Epithelial cell of proximal tubule (primary cell): Measurements from ENCODE around the gene ACAD11. TPM values are rescaled to one million over a fixed set of nuclear protein-coding genes. Genes with fewer than 3 reads are reported as not detected.

Source experiments
- DNase-seq: peaks from one replicate; pipeline ENCODE4 v3.0.0-alpha.2; 2011; ENCODE audit warnings: low read depth
- H3K4me3 ChIP-seq: 2 replicates; pipeline ENCODE4 v1.5.1; 2011; ENCODE audit warnings: low read depth, mild to moderate bottlenecking, low read length
- CTCF ChIP-seq: conservative IDR thresholded peaks from 2 replicates; pipeline ENCODE4 v1.5.1; 2012; ENCODE audit warnings: low read depth, mild to moderate bottlenecking, low read length
- total RNA-seq: library from RNA; depleted of rRNA; stranded (reverse); fragments of >200 nt; gene quantifications from 2 replicates; pipeline ENCODE4 v1.2.3, GENCODE V29; 2015

ACAD11 gene
- total RNA-seq, 1 donor from 2014 or later = 18.6 TPM

- no peak for DNase-seq
- TF ChIP-seq CTCF = no peak
- no peak overlapping the region for H3K4me3 ChIP-seq
Observed at GRCh38 chr3:132638706-132639105, 20.9 kb downstream of the ACAD11 start.

DNA sequence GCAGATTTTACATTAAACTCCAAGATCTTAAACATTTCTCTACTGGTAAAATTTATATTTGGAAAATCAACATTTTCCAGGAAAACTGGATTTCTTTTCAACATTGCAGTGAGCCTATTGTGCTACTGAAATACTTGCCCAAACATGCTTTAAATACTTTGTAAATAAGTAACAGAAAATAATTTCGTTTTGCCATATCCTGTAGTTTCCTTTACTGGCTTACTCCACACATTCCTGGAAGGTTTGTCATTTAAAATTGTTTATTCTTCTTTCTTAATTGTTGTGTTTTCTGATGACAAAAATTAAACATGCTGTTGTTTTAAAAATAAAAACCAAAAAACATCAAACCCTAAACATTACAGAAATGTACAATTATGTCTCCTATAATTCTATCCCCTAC, 22.0 kb downstream of the ACAD11 start:
- DNase-seq = no peak
- no peak overlapping the region for H3K4me3 ChIP-seq
- TF ChIP-seq CTCF = no peak

DNA sequence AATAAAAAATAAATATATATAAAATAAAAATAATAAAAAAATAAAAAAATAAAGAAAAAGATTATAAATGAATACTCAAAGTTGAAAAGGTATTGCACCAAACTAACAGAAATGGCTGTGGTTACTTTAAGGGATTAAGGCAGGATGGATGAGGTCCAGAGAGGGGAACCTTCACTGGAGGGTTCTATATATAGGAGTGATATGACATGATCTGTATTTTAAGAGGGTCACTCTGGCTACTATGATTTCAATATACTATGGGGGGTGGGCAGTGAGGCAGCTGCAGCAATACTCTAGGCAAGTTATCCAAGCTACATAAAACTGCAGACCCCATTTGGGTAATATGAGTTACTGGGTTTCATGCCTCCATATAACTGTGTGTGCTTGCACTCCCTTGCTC, 24.6 kb downstream of the ACAD11 start:
- no peak for DNase-seq
- no peak overlapping the region for H3K4me3 ChIP-seq
- TF ChIP-seq CTCF = no peak

DNA sequence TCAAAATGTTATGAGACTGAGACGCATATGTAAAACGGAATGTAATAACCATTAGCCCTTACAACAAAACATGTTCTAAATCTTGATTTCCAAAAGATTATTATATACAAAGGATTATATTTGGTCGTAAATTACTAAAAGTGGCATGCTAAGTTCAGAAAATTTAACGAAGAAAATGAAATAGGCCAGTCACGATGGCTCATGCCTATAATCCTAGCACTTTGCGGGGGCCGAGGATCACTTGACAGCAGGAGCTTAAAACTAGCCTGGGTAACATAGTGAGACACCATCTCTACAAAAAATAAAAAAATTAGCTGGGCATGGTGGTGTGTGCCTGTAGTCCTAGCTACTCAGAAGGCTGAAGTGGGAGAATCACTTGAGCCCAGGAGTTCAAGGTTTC, 29.0 kb downstream of the ACAD11 start:
- H3K4me3 ChIP-seq = no peak overlapping the region
- no peak for TF ChIP-seq CTCF
- no peak for DNase-seq

DNA sequence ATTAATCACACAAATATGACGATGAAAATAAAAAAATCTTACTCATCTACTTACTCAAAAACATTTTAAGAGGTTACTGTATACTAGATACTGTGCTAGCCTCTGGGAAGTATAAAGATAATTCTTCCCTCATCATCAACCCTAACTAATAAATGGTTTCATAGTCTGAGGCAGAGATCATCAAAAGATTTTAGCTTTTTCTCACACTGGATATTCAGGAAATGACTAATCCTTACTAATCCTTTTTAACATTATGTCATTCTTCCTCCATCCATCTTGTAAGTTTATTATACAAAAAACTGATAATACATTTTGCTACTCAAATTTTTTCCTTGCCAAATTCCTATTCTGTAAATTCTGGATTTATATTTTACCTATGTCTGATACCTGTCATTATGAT, 29.7 kb downstream of the ACAD11 start:
- no peak overlapping the region for H3K4me3 ChIP-seq
- TF ChIP-seq CTCF = no peak
- DNase-seq = no peak

- TF ChIP-seq CTCF = no peak
- DNase-seq = no peak
- no peak overlapping the region for H3K4me3 ChIP-seq
Observed at GRCh38 chr3:132628157-132628556, 31.5 kb downstream of the ACAD11 start.

- no peak for DNase-seq
- no peak for TF ChIP-seq CTCF
- H3K4me3 ChIP-seq = no peak overlapping the region
Observed at GRCh38 chr3:132626955-132627354, 32.7 kb downstream of the ACAD11 start.
